Stimulated activated CD4-positive, alpha-beta T cell treated with anti-CD3 and anti-CD28 coated beads, Interleukin-2, amount 100 ng/mL, for 24 hours (primary cell): ENCODE measurements around the gene AFG3L2.
"Not testable (repeated sequence)": the region's sequence is repeated elsewhere in the genome, so short reads cannot be mapped to it uniquely, and the experiment has no call there.

ENCODE experiments used
- DNase-seq, 2 donors: peaks; one replicate each; pipeline ENCODE4 v3.0.0-alpha.2; 2020

AFG3L2 gene

DNA sequence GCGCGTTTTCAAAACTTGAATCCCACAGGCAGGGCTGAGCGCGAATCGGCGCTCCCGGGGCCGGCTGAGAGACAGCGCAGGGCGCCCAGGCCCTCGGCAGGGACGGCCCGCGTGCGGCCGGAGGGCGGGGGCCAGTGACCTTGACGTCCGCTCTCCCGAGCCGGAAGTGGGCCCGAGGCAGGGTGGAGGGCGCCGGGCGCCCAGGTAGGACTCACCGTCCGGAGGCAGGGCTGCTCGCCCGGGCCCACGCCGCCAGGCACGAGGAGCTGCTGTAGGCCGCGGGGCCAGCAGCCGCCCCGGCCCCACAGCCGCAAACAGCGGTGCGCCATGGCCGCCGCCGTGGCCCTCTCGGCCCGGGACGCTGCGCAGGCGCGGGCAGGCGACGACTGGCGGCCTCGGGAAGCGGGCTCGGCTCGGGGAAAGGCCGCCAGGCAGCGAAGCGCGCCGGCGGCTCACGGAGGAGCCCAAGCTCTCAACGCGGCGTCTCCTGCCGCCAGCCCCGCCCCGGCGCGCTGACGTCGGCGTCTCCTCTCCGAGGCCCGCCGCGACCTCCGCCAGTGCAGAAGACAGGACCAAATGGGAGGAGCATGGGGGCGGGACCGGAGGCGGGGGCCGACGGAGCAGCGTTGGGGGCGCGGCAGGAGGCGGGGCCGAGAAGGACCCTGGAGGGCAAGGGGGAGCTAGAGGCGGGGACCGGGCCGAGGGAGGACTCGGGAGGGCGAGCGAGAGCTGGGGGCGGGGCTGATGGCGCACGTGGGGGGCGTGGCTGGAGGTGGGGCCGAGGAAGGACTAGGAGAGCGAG is at the start of gene AFG3L2:
AFG3L2 (minus strand) TSS at position 474 of the 802 bp plus-strand sequence; CDS start at position 329, 145 bp downstream.
- peak; percentile 100 for DNase-seq

- no peak for DNase-seq
Measured at GRCh38 chr18:12424252-12424651, 47.2 kb upstream of the AFG3L2 start.

DNA sequence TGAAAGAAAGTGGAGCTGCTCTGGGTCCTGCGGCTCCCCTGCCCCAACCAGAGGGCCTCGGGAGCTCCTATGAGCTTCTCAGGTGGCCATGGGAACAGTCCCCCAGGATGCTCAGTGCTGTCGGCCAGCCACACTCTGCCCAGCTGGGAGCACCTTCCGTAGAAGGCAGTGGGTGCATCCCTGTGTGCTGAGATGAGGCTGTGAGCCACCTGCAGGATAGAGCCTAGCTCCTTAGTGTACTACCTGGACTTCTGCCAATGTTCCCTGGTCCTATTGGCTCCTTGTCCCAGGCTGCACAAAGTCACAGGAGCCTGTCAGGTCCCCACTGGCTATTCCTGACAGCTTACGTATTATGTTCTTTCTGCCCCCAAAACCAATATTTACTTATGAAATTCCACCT is 46.8 kb upstream of the AFG3L2 start:
- DNase-seq: no peak

DNA sequence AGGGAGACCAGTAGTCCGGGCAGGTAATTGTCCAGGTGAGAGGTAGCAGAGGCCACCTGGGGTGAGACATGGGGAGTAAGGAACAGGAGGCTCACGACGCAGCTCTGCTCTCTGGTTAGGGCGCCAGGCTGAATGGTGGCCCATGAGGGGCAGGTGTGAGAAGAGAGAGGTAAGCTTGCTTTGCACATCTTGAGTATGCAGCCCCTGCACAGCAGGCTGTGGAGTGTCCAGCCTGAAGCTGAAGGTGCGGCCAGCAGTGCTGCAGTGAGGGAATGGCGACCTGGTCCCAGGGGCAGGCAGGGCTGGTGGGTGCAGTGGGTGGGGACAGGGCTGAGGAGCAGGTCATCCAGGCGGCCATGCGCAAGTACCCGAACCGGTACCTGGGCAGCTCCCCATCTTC is 46.4 kb upstream of the AFG3L2 start:
- no peak for DNase-seq

- no peak for DNase-seq
Measured at GRCh38 chr18:12422936-12423335, 45.9 kb upstream of the AFG3L2 start.

- DNase-seq: no peak
Measured at GRCh38 chr18:12421732-12422131, 44.7 kb upstream of the AFG3L2 start.

DNA sequence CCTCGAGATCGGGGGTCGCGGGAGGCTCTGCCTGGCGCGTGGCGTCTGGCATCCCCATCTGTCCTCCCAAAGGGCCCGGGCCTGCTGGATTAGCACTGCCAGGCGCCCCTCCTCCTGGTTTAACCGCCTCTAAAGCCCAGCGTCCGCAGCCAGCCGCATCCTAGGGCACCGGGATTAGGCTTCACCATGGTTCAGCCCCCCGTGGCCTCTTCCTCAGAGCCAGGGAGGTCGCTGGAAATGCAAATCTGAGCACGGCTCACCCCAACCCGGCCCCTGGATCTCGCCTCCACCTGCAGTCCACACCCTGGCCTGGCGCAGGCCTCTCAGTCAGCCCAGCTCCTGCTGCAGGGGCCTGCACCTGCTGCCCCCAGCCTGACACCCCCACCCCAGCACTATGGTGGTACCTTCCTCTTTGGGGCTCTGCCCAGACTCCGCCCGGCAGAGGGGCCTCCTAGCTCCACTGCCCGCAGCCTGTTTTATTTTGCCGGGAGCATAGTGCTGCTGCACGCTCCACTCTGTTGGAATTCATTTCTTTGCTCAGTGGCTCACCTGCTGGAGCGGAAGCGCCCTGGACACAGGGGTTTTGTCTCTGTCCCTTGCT is 43.9 kb upstream of the AFG3L2 start:
- no peak for DNase-seq

GRCh38 chr18:12417687-12418086 is 40.7 kb upstream of the AFG3L2 start:
- no peak for DNase-seq

GRCh38 chr18:12416098-12416729 is 39.2 kb upstream of the AFG3L2 start:
- DNase-seq: no peak

DNA sequence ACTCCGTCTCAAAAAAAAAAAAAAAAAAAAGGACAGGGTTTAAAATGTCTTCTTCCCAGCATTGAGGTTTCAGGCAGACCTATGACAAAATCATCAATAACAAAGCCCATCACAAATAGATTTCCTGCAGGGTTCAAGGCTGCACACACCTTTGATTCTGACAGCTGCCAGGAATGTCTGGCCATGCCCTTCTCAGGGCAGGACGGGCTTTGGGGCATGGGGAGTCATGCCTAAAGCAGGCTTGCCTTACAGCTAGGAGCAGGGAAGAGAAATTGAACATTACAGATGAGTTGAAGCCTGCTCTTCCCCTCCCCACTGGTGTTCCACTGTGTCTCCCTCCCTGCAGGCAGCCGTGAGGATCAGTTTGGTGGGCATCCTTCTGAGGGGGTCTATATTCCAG is 34.4 kb upstream of the AFG3L2 start:
- no peak for DNase-seq

- not testable (repeated sequence) for DNase-seq
Measured at GRCh38 chr18:12410747-12411146, 33.7 kb upstream of the AFG3L2 start.

DNA sequence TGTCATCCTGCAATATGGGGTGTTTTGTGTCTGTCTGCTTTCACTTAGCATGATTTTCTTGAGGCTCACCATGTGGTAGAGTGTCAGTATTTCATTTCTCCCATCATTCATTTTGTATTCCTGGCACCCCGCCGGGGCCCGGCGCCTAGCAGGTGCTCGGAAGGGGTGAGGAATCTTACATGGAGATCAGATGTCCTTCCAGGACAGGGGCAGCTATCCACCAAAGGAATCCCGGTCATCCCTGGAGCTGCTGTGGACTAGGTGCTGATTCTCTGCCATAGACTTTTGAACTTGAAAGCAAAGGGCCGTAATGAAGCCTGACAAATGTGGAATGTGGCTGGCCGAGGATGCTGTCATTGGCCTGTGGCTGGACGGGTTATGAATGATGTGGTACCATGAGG is 33.1 kb upstream of the AFG3L2 start:
- no peak for DNase-seq

DNA sequence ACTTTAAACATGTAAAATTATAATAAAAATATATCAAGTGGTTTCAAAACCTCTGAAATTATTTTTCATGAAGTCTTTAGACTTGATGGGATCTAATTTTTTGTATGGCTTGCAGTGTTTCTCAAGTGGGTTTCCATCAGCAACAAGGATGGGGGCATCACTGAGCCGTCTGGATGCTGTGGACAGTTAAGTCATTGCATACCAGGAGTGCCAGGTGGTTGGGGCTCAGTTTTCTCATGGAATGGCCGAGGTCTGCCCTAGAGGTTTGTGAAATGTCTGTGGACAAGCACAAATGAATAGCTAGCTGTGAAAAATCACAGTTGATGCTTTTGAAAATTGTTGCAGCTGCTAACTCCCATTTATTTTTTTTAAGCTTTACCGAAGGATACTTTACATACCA is 32.4 kb upstream of the AFG3L2 start:
- DNase-seq: no peak

- DNase-seq: peak in 1 of 2 donors; percentile 20
Measured at GRCh38 chr18:12408247-12408869, 31.3 kb upstream of the AFG3L2 start.

DNA sequence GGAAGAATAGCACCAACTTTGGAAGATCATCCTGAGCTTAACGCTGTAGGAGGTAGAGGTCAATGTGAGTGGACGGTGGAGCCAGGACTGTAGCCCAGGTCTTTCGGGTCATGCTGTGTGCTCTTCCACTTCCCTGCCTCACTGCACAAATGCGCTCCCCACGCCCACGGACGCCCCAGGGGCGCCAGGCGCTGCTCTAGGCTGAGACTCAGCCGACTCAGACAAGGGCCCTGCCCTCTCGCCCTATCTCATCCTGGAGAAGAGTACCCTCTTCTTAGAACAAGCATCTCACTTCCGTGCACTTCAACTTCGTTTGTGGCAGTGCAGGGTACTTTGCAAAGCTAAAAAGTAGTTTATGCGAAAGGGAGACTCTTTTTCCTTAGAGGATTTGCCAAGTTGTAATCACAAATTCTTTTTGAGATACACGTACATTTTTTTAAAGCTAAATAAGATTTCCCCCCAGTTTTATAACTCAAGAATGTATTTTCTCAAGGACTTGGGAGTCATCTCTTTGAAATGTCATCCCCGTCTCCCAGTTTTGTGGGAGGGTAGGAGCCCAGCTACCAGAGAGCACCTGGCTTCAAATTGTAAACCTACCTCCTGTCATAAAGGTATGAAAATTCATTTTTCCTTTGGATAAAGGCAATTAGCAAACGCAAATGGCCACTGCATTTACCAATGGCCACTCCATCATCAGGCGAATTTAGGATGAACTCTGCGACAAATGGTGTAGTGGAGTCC is 29.5 kb upstream of the AFG3L2 start:
- no peak for DNase-seq

GRCh38 chr18:12405066-12405465 is 28.0 kb upstream of the AFG3L2 start:
- DNase-seq: no peak

- no peak for DNase-seq
Measured at GRCh38 chr18:12403601-12404506, 26.8 kb upstream of the AFG3L2 start.

GRCh38 chr18:12401881-12402280 is 24.9 kb upstream of the AFG3L2 start:
- DNase-seq: no peak

GRCh38 chr18:12399231-12399630 is 22.2 kb upstream of the AFG3L2 start:
- DNase-seq: no peak

DNA sequence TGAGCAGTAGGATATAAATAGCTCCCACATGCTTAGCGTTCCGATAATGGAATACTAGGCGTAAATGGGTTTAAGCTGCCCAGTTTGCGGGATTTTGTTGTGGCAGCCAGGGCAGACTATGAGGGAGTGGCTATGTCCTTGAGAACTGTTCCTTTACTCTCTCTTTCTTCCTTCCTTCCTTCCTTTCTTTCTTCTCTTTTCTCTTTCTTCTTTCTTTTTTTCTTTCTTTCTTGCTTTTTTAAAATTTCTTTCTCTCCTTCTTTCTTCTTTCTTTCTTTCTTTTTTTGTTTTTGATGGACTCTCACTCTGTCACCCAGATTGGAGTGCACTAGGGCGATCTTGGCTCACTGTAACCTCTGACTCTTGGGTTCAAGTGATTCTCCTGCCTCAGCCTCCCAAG is 21.6 kb upstream of the AFG3L2 start:
- no peak for DNase-seq

DNA sequence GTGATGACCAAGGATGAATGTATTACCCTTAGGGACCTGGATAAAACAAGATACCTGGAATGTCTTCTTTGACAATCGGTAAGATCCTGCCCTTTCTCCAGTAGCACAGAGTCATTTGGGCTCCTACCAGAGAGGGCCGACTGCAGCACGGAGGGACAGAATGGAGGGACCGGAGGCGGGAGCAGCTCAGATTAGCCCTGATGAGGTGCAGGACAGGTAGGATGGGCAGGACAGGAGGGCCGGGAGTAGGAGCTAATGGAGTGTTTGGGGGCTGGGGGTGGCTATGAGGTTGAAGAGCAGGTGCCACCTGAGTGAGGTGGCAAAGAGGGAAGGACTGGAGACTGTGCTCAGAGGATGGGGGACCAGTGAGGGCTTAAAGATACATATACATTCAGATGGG is 20.8 kb upstream of the AFG3L2 start:
- DNase-seq: no peak

GRCh38 chr18:12397254-12397653 is 20.2 kb upstream of the AFG3L2 start:
- DNase-seq: no peak
